GM19099 (cell line): ENCODE data around the gene ZNF410.

ENCODE experiments used
- POLR2A ChIP-seq: IDR thresholded peaks from 3 replicates; pipeline ENCODE4 v1.6.1; 2011; ENCODE audit warnings: low read depth; ENCODE audit not compliant: insufficient read length; ENCODE audit errors: extremely low read depth

Gene ZNF410, protein sequence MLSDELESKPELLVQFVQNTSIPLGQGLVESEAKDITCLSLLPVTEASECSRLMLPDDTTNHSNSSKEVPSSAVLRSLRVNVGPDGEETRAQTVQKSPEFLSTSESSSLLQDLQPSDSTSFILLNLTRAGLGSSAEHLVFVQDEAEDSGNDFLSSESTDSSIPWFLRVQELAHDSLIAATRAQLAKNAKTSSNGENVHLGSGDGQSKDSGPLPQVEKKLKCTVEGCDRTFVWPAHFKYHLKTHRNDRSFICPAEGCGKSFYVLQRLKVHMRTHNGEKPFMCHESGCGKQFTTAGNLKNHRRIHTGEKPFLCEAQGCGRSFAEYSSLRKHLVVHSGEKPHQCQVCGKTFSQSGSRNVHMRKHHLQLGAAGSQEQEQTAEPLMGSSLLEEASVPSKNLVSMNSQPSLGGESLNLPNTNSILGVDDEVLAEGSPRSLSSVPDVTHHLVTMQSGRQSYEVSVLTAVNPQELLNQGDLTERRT

DNA sequence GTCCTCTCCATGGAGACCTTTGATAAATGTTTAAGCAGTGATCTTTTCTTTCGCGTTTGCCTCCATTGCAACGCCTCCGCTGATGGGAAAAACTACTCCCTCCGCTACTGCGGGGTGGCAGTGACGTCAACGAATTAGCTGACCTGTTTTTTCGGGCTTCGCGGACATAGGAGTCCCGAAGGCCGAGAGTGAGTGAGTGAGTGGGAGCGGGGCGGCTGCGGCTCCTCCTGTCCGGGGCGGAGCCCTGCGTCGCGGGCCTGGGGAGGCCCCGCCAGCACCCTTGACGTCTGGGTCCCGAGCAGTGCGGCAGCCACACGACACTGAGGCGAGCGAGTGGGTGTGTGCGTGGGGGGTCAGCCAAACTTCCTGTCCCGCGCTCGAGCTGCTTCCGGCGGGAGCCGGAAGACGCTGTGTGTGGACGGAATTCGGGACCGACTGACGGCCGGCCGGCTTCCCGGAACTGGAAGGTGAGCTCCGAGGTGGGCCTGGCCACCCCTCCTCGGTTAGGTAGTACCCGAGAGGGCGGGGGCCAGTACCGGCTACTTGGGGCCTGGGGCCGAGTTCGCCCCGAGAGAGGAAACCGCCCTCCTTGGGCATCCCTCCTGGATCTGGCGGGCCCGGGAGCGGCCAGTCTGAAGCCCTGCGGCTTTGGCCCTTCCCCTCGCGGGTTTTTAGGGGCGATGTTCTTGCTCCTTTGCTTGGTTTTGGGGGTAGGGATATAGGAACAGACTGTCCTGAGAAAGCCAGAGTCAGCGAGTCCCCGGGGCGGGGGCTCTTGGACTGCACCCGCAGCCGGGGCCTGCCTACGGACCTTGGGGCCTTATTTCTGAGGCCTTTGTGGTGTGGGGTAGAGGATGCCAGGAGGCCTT lies at the start of gene ZNF410:
Gene ZNF410 (plus strand): TSS at position 411 of the 869 bp plus-strand sequence. CDS start 5,317 bp downstream, outside the sequence.
- TF ChIP-seq POLR2A = peak; percentile 86

DNA sequence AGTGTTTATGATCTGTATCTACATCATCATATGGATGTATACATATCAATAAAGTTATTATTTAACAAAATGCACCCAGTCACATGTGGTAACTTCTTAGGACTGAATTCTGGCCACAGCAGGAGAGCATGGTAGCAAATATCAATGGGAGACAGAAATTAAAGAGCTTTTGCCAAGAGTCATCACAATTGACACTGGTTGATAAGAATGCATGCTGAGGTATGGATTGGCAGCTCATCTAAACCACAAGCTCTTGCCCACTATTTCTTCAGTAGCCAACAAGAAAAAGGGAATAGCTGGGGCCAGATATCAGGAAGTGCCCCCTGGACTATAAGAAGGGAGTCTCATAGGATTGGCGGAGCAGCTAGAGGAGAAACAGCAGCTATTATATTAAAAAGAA lies 44.5 kb upstream of the ZNF410 start:
- TF ChIP-seq POLR2A = no peak

DNA sequence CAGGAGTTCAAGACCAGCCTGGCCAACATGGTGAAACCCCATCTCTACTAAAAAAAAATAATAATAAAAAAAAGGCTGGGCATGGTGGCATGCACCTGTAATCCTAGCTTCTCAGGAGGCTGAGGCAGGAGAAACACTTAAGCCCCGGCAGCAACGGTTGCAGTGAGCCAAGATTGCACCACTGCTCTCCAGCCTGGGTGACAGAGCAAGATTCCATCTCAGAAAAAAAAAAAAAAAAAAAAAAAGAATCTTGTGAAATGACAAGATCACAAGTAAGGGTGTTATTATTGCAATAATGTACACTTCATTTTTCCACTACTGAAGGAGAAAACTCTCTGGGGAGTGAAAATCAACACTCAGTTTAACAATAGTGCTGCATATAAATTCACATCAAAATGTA lies 43.8 kb upstream of the ZNF410 start:
- no peak for TF ChIP-seq POLR2A

DNA sequence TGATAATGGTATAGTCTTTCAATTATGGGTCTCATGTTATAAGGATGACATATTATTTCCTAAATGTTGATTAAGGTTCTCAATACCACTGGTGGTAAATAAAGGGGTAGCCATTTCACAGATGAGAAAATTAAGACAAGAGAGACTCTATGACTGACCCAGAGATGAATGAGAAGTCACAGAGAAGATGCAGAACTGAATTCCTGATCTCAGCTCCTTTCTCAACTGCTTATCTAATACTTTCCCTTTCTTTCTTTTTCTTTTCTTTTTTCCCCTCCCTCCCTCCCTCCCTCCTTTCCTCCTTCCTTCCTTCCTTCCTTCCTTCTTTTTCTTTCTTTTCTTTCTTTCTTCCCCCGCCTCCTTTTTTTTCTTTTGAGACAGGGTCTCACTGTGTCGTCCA lies 43.4 kb upstream of the ZNF410 start:
- no peak for TF ChIP-seq POLR2A

DNA sequence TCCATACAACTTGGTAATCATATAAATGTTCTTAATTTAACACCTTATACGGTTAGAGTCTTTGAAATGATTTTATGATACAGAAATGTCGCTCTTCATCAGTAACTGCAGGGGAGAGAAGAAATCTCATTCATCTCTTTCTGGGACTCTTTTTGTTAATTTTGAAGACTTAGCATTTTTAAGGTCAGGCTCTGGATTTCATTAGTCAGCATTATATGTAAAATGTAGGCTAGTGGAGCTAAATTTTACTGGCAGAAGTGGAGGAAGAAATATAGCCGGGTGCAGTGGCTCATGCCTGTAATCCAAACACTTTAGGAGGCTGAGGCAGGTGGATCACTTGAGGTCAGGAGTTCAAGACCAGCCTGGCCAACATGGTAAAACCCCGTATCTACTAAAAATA lies 39.7 kb upstream of the ZNF410 start:
- no peak for TF ChIP-seq POLR2A

DNA sequence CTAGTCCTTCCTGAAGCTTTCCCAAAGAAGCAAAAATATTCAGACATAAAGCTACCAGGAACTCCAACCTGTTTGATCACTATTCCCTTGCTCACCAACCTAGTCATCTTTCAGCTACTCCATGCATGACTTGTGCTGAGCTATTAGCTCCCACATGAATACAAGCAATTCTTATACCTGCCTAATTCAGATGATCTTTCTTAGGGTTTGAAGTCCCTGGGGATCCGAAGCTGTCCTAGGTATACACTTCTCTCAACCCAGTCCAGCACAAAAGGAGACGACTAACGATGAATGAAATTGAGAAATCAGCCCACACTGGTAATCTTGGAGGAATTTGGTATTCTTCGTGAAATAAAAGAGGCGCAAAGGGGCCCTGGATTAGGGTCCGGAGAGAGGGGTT lies 35.7 kb upstream of the ZNF410 start:
- TF ChIP-seq POLR2A = no peak

DNA sequence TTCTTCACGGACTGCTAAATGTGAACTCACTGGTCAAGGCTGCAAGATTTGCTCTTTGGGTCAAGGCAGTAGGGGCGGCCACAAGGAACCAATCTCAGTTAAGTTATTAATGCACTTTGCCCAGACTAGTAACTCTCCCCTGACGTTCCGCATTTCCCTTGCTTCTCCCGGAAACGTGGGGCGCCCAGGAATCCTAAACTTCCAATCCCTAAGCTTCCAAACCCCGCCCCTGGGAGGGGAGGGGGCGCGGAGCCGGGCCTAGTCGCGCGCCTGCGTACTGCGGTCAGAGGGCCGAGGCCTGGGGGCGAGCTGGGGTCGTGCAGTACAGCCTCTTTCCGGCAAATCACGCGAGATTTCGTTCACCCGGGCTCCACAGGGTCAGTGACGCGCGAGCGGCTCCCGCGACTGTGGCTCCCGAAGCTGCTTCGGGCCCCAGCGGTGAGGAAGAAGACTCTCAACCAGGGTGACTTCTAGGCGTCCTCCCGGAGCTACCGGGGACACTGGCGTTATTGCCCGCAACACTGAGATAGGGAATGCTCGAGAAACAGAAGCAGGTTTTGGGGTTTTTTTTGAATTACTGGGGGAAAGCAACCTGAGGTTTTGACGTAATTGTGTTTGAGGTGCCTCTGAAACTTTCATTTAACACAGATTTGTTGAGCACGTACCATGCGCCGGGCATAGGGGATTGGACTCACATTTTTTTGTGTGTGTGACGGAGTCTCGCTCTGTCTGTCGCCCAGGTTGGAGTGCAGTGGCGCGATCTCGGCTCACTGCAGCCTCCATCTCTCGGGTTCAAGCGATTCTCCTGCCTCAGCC lies 34.9 kb upstream of the ZNF410 start, which contains the start of gene PTGR2:
Gene PTGR2 (plus strand): TSS at position 265 of the 816 bp plus-strand sequence. CDS start 7,032 bp downstream, outside the sequence.
- peak; percentile 86 for TF ChIP-seq POLR2A

DNA sequence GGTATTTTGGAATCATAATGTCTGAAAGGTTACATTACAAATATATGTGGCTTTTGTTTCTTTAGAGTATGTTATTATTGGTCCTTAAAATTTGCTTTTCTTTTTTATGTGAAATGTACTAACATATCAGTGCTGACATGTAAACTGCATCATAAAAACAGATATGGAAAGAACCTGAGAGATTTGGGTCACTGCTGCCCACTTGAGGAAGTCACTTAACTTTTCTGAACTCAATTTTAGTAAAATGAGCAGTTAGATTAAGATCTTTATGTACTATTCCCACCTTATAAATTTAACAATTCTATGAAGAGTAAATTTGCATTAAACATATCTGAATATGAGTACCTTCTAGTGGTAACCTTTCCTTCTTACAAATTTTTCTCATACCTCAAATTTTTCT lies 27.5 kb upstream of the ZNF410 start:
- TF ChIP-seq POLR2A = no peak

DNA sequence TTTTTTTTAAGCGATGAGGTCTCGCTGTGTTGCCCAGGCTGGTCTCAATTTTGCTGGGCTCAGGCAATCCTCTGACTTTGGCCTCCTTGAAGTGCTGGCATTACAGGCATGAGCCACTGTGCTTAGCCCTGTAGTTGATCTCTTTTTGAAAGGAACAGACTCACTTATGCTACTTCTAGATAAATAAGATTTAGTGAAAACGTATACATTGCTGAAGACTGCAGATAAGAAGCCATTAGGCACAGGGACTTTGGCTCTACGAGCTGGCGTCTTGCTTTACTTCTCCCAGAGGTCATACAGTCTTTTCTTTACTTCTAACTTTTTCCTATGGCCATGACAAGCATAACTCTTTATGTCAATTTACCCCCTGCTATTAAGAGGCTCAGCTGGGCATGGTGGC lies 25.6 kb upstream of the ZNF410 start:
- TF ChIP-seq POLR2A = no peak

DNA sequence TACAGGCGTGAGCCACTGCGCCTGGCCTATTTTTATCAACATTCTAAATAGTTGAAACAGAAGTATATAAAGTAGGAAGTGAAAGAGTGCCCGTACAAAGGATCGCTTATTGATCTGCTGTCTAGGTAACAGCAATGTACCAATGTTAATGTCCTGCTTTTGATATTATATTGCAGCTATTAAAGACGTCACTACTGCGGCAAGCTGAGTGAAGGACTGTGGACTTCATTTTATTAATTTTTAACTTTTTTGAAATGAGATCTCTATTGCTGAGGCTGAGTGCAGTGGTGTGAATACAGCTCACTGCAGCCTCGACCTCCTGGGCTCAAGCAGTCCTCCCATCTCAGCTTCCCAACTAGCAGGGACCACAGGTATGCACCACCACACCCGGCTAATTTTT lies 24.2 kb upstream of the ZNF410 start:
- TF ChIP-seq POLR2A = no peak

DNA sequence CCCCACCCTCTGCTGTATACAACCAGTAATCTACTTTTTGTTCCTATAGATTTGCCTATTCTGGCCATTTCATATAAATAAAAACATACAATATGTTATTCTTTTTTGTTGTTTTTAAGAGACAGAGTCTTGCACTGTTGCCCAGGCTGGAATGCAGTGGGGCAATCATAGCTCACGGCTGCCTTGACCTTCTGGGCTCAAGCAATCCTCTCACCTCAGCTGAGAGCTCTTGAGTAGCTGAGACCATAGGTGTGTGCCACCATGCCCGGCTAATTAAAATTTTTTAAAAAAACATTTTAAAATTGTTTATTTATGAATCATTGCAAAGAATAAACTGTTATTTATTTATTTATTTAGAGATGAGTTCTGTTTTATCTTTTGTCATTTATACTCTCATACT lies 23.4 kb upstream of the ZNF410 start:
- TF ChIP-seq POLR2A = no peak

DNA sequence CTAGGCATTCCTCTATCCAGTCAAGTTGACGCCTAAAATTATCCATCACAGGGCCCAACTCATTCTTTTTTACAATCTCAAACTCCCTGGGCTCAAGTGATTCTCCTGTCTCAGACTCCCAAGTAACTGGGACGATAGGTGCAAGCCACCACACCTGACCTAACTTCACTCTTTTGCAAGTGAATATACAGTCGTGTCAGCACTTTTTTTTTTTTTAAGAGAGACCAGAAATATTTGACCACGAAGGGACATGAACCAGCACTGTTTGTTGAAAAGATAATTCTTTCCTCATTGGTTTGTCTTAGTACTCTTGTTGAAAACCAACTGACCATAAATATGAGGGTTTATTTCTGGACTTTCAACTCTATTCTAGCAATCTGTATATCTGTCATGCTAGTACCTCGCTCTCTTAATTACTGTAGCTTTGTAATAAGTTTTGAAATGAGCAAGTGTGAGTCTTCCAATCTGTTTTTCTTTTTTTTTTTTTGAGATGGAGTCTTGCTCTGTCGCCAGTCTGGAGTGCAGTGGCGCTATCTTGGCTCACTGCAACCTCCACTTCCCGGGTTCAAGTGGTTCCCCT lies 21.0 kb upstream of the ZNF410 start:
- no peak for TF ChIP-seq POLR2A

DNA sequence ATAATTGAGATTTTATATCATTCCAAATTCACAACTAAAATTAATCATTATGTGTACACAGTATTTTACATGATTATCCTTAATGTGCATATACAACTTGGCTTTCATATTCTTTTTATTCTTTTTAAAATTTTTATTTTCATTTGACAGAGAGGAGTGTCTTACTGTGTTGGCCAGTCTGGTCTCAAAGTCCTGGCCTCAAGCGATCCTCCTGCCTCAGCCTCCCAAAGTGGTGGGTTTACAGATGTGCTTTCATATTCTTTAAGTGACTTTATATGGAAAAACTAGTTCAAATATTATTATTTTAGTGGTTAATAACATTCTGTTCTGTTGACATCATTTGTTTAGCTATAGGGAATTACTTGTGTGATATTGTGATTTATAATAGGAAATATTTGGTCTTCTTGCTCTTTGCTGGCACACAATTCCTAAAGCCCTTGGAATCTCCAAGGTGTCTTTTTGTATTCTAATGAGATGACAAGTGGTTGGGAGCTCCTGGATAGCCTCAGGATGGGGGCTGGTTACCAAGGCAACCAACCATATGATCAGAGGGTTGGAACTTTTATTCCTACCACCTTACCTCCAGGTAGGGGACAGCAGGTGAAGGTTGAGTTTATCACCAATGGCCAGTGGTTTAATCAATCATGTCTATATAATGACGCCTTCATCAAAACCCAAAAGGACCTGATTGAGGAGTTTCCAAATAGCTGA lies 16.0 kb upstream of the ZNF410 start:
- no peak for TF ChIP-seq POLR2A

DNA sequence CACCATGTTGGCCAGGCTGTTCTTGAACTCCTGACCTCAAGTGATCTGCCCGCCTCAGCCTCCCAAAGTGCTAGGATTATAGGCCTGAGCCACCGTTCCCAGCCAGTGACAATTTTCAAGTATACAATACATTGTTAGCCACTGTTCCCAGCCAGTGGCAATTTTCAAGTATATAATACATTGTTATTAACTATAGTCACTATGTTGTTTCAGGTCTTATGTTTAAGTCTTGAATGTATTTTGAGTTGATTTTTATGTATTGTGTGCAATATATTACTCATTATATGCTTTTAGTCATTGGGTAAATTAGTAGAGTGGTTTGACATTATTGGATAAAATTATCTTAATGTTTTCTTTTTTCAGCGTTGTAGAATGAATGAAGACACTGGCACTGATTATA lies 13.0 kb upstream of the ZNF410 start:
- no peak for TF ChIP-seq POLR2A
